ENCODE results near the gene NEK11. TPM values are rescaled to one million over a fixed set of nuclear protein-coding genes. Genes with fewer than 3 reads are reported as not detected.
"Not testable (repeated sequence)": the region's sequence is repeated elsewhere in the genome, so short reads cannot be mapped to it uniquely, and the experiment has no call there.

Gene NEK11
- polyA plus RNA-seq, 1 donor from 2014 or later, result 1.5 TPM

DNA sequence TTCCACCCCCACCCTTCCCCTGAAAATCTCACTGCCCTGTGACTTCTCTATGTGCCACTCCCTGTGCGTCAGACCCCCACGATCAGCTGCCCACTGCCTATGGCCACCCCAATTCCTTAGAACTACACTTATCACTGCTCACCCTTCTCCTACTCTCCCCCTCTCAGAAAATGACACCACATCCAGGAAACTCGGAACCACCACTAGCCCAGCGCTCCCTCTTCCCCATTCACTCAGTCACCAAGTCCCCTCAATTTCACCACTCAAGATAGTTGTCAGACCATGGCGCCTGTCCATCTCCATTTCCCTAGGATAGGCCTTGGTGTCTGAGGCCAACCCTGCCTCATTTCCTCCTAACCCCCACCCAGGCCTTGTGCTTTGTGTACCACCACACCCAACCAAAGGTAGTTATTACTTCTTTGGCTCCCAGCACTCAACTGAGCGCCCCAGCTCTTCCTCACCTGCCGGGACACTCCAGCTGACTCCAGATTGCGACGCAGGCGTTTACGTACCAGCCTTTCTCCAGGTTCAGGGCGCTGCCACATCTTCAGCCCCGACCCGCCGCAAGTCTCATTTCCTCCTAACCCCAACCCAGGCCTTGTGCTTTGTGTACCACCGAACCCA lies 354.3 kb downstream of the NEK11 start:
- not testable (repeated sequence) for H3K36me3 Mint-ChIP-seq, H3K27me3 Mint-ChIP-seq, H3K9me3 Mint-ChIP-seq
- Mint-ChIP-seq H3K4me3 (peak overlapping the region; percentile 91 to 99 (median 98)), H3K4me1 (peaks cover 10 to 14% (median 14%) of the 10 kb centered on the region in 3 donors), H3K27ac (peak overlapping the region; percentile 23 to 98 (median 95))

DNA sequence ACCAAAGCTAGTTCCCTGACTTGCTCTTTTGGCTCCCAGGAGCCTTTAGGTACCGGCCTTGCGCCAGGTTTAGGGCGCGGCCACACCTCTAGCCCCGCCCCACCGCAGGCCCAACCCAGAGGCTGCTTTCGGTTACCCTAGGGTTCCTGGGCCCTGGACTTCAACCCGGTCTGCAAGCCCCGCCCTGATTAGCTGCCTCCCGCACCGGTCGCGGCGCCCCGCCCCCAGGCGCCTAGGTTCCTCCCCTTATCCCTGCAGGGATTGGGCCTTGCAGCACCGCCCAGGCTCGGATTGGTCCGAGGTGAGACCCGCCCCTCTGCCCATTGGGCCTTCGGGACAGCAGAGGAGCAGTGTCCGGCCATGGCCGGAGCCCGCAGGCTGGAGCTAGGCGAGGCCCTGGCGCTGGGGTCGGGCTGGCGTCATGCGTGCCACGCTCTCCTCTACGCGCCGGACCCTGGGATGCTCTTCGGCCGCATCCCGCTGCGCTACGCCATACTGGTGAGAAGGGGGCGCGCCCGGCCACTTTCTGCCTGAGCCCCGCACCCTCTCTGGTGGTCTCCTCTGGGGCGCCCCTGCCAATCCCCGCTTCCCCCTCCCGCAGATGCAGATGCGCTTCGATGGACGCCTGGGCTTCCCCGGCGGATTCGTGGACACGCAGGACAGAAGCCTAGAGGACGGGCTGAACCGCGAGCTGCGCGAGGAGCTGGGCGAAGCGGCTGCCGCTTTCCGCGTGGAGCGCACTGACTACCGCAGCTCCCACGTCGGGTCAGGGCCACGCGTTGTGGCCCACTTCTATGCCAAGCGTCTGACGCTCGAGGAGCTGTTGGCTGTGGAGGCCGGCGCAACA lies 355.0 kb downstream of the NEK11 start, which contains the start of gene NUDT16:
Gene NUDT16, plus strand, starts transcription at position 330 of the 847 bp plus-strand sequence. Its CDS starts 31 bp downstream, at position 361.
- Mint-ChIP-seq H3K4me3 (peak within 1 kb of the TSS; percentile 91 to 99 (median 98)), H3K9me3 (no peaks in the 10 kb centered on the region), H3K4me1 (peaks cover 16 to 20% (median 18%) of the 10 kb centered on the region in 3 donors), H3K36me3 (peaks cover 10% of the 10 kb centered on the region), H3K27ac (peak within 1 kb of the TSS; percentile 38 to 98 (median 95)), H3K27me3 (no peaks in the 10 kb centered on the region)

DNA sequence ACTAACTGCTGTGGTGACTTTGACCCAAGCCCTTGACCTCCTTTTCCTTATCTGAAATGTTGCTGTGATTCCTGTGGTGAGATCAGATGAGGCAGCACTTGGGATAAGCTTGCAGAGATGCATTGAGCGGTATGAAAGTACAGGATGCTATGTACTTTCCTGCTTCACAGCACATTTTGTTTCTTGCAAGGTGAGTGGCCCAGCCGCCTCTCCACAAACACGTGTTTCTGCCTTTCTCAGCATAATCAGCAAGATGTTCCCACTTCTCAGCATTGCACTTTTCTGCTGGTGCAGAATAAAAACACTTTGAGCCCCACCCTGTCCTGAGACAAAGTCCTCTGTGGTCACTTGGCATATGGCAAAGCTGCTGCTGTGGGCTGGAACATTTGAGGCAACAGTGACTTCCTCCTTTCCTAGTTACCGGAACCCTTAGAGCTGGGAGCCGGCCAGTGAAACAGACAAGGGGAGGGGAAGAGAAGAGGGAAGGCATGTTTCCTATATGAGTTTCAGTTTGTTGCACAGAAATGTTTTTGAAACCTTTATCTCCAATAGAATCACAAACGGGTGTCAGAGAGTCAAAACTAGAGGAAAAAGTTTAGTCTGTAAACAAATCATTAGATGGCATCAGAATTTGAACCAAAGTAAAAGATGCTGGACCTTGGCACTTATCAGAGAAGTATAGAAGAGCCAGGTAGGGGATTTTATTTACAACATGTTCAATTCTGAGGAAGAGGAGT lies 359.9 kb downstream of the NEK11 start:
- Mint-ChIP-seq H3K36me3 (peaks cover 5% of the 10 kb centered on the region), H3K9me3 (no peaks in the 10 kb centered on the region), H3K27me3 (no peaks in the 10 kb centered on the region), H3K27ac (peak overlapping the region in 1 of 3 donors; percentile 54), H3K4me1 (peaks cover 13 to 19% (median 16%) of the 10 kb centered on the region in 3 donors), H3K4me3 (peak overlapping the region in 1 of 4 donors; percentile 12)

DNA sequence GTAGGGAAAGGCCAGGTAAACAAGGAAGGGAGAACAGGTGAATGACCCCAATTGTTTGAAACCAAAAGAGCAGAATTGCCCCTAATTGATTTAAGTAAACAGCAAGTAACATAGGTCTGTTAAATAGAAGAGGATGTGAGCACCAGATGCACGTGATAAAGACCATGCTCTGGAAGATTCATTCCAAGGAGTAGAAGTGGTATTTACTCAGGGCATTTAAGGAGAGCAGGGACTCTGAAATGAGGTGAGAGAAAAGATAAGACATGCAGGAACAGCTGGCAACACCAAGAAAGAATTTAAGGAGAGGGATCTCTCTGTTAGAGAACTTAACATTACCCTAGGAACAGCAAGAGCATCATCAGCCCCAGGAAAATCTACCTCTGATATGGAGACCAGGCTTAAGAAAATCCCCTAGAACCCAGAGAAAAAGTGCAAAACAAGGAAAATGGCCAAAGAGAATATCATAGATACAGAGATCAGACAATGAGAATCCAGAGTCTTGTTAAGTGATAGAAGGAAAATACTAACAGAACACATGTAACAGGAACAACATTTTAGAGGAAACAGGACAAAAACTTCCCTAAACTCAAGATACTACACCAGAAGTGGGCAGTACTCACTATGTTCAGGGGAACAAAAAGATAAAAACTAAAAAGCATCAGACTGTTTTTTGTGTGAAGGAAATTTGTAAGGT lies 361.3 kb downstream of the NEK11 start:
- H3K9me3 Mint-ChIP-seq, result no peaks in the 10 kb centered on the region
- H3K4me1 Mint-ChIP-seq, result peaks cover 9 to 13% (median 9%) of the 10 kb centered on the region in 3 donors
- H3K27ac Mint-ChIP-seq, result no peak overlapping the region
- no peak overlapping the region for H3K4me3 Mint-ChIP-seq
- no peaks in the 10 kb centered on the region for H3K27me3 Mint-ChIP-seq
- peaks cover 5% of the 10 kb centered on the region for H3K36me3 Mint-ChIP-seq

DNA sequence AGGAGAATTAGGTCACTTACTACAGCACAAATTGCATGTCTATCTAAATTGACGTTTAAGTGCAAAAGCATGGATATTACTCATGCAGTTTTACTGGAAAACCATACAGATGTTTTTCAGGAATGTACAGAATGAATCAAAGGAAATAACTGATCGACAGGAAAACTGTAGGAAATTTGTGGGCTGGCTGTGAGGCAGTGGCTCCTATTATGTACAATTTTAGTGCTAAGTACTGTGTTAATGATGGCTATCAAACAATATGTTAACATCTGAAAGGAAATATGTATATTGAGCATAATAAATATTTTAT lies 361.8 kb downstream of the NEK11 start:
- Mint-ChIP-seq H3K36me3 (peaks cover 5% of the 10 kb centered on the region), H3K27ac (no peak overlapping the region), H3K9me3 (no peaks in the 10 kb centered on the region), H3K27me3 (no peaks in the 10 kb centered on the region), H3K4me1 (peaks cover 9 to 13% (median 9%) of the 10 kb centered on the region in 3 donors), H3K4me3 (no peak overlapping the region)

DNA sequence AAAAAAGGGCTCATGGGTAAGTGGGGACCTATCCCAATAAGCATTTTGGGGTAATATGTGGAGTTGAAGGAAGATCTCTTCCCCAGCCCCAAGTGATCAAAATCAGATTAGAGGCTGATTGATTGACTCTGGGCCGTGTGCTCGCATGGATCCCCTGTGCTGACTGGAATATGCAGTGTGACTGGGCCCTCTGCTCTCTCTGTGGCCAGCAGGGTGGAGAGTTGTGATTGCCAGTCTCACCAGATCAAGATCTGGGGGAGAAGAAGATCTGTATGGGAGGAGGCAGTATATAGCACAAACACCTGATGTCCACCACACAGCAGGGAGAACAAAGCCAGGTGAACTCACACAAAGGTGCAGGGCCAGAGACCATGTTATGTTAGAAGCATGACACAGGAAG lies 363.7 kb downstream of the NEK11 start:
- Mint-ChIP-seq H3K4me3 (no peak overlapping the region), H3K27ac (no peak overlapping the region), H3K27me3 (no peaks in the 10 kb centered on the region), H3K36me3 (no peaks in the 10 kb centered on the region), H3K4me1 (peaks cover 7 to 10% (median 9%) of the 10 kb centered on the region in 3 donors), H3K9me3 (no peaks in the 10 kb centered on the region)

DNA sequence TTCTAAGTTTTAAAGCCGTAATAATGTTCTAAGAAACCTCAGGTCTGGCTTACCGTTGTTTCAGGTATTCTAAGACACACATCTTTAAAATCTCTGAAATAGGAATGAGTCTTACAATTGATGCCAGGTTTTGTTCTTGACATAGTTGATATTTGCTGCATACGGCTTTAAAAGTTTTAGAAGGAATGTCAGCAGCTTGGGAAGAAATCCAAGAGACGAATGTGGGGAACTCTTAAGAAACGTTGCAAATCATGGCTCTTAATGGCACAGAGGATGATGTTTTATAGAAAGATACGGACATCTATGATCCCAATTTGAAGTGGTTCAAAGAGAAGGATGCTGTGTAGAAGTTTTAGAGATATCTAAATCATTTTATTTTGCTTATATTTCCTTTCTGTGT lies 366.4 kb downstream of the NEK11 start:
- Mint-ChIP-seq H3K4me1 (no peaks in the 10 kb centered on the region), H3K27ac (no peak overlapping the region), H3K9me3 (no peaks in the 10 kb centered on the region), H3K4me3 (no peak overlapping the region), H3K27me3 (no peaks in the 10 kb centered on the region), H3K36me3 (no peaks in the 10 kb centered on the region)

DNA sequence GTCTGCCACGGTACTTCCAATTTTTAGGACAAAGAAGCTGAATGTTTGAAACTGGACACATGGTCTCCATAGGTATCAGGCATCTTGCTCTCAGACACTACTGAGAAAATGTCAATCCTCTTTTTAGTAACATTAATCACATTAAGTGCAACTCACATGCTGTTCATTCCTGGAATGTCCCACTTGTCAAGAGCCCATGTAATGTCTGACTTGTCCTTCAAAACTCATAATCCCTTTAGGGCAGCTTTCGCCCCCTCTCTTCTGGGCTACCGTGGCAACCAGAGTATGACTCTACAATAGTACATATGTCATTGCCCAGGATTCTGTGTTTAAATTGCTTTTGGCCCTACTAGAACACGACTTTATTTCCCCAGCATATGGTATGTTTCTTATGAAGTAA lies 367.2 kb downstream of the NEK11 start:
- Mint-ChIP-seq H3K9me3 (no peaks in the 10 kb centered on the region), H3K27me3 (no peaks in the 10 kb centered on the region), H3K4me1 (no peaks in the 10 kb centered on the region), H3K4me3 (no peak overlapping the region), H3K36me3 (no peaks in the 10 kb centered on the region), H3K27ac (no peak overlapping the region)

DNA sequence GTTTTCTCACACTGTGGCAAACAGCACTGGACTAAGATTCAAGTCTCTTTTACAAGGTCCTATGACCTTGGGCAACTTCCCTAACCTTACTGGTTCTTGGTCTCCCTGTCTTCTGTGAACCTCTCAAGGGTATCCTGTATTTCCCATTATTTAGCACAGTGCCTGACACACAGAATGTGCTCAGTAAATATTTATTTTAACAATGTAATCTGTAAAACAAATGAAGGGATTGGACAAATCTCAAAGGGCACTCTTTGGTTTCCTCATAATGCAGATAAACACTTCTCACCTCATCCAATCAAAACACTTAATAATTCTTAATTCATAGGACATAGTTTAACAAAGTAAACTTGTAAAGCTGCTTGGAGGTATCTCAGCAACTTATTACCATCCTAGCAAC lies 367.7 kb downstream of the NEK11 start:
- Mint-ChIP-seq H3K36me3 (no peaks in the 10 kb centered on the region), H3K9me3 (no peaks in the 10 kb centered on the region), H3K4me1 (no peaks in the 10 kb centered on the region), H3K27ac (no peak overlapping the region), H3K27me3 (no peaks in the 10 kb centered on the region), H3K4me3 (no peak overlapping the region)

DNA sequence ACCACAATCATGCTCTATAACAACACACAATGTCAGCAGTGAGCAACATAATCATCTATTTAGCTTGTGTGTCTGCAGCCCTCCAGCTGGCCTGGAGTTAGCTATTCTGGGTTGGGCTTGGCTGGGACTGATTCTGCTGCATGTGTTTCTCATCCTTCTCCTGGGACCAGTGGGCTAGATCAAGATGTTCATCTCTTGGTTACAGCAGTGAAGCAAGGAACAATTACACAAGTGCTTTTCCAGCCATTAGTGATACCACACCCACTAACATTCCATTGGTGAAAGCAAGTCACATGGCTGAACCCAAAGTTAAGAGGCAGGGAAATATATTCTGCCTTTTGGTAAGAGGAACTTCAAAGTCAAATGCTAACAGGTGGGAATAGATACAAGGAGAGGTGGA lies 369.5 kb downstream of the NEK11 start:
- H3K27ac Mint-ChIP-seq, result no peak overlapping the region
- no peak overlapping the region for H3K4me3 Mint-ChIP-seq
- H3K27me3 Mint-ChIP-seq, result no peaks in the 10 kb centered on the region
- H3K9me3 Mint-ChIP-seq, result no peaks in the 10 kb centered on the region
- no peaks in the 10 kb centered on the region for H3K36me3 Mint-ChIP-seq
- no peaks in the 10 kb centered on the region for H3K4me1 Mint-ChIP-seq

DNA sequence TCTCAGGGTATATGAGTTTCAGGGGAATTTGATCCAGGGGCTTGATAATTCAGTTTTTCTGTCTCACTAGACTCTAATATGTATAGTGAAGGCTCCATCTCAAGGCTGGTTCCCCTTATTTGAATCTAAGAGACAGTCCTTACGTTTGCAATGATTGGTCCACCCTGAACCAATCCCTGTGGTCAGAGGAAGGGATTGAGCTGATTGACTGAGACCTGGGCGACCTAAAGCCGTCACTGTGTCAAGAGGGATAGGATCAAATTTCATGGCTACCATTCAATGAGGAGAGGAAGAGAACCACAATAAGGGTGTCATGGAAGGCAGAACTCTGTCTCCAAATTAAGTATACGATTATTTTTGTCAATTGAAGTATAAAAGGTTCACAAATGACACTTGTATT lies 371.2 kb downstream of the NEK11 start:
- H3K4me3 Mint-ChIP-seq, result no peak overlapping the region
- H3K27me3 Mint-ChIP-seq, result no peaks in the 10 kb centered on the region
- no peaks in the 10 kb centered on the region for H3K9me3 Mint-ChIP-seq
- no peak overlapping the region for H3K27ac Mint-ChIP-seq
- H3K4me1 Mint-ChIP-seq, result peaks cover 0 to 7% (median 4%) of the 10 kb centered on the region in 3 donors
- H3K36me3 Mint-ChIP-seq, result no peaks in the 10 kb centered on the region

Other genes starting within 250 kb of the NEK11 start
- gene ATP2C1, start 132.8 kb upstream of the NEK11 start, polyA plus RNA-seq, result 8.9 TPM
- gene ASTE1, start 52 bp upstream of the NEK11 start, polyA plus RNA-seq, result 20.1 TPM